ENCODE data around the gene MCUB. TPM values are rescaled to one million over a fixed set of nuclear protein-coding genes. Genes with fewer than 3 reads are reported as not detected.

The MCUB gene
- total and polyA plus RNA-seq, 2 of the 13 experiments (the other 11 are each of a cell fraction or from before 2014, with no cell fraction given) = 0.95 to 2.2 TPM

- Histone ChIP-seq H2AFZ (ENCODE audit: low read length) (no peak within 1 kb of the TSS), H3K4me3 (replicated peaks in 1 of 3; ENCODE audit: insufficient read depth in 1 of 3, low read depth in 2 of 3, low read length in 3 of 3) (peak within 1 kb of the TSS; percentile 69 to 76 (median 69)), H3K27ac (ENCODE audit: extremely low read length, insufficient read depth, low read length) (peak within 1 kb of the TSS; percentile 68), H4K20me1 (ENCODE audit: insufficient read depth, low read length) (no peaks in the 10 kb centered on the region), H3K79me2 (ENCODE audit: insufficient read depth, low read length) (peaks cover 6% of the 10 kb centered on the region), H3K9ac (ENCODE audit: insufficient read depth, low read depth, low read length) (peak within 1 kb of the TSS; percentile 72), H3K9me3 (ENCODE audit: low read length) (no peaks in the 10 kb centered on the region), H3K36me3 (replicated peaks in 1 of 2; ENCODE audit: control insufficient read depth in 1 of 2, insufficient read depth in 2 of 2, low read length in 2 of 2) (no peaks in the 10 kb centered on the region), H3K4me2 (ENCODE audit: low read depth, low read length) (peak within 1 kb of the TSS; percentile 74), H3K27me3 (ENCODE audit: control insufficient read depth in 1 of 2, insufficient read depth in 2 of 2, low read length in 2 of 2) (no peaks in the 10 kb centered on the region), H3K4me1 (ENCODE audit: insufficient read depth, low read length) (peaks cover 37% of the 10 kb centered on the region)
- no CpG with 5 or more reads among the region's 72 CpGs for WGBS (ENCODE audit: low lambda C conversion rate)
- ChIA-PET CTCF (ENCODE audit: low intra/inter-chr PET ratio, low total read pairs) (interaction anchor here (0.6 kb wide), 1 partner anchor 124 kb away, joined by 3 read pairs; no protein-coding TSS in a partner anchor), POLR2A (no interaction called here)
- DNase-seq (ENCODE audit: low spot score) (peak; percentile 36), FAIRE-seq (no peak), ATAC-seq (peak; percentile 83)
- in situ Hi-C loops (cut with HindIII; ENCODE audit: extremely low pct_ligation_motif_present, low pct_unique_long_range_greater_than_20kb) (no loop called here), intact Hi-C loops (cut with micrococcal nuclease; ENCODE audit: unreplicated experiment) (loop anchor here (1.0 to 5.0 kb wide), 3 partner anchors 101 to 274 kb away; partner anchors contain the start of gene GAR1)
- no TSS peak for BruUV-seq (replicated peaks)
- TF ChIP-seq HCFC1 (IDR thresholded peaks at IDR 0.05; ENCODE audit: low read depth, low read length) (no peak), ARNT (IDR thresholded peaks at IDR 0.05) (no peak), KLF12 (CRISPR knock-in tag; IDR thresholded peaks at IDR 0.05; ENCODE audit: borderline replicate concordance) (no peak), NONO (IDR thresholded peaks at IDR 0.05) (no peak), NONO (CRISPR knock-in tag; conservative IDR thresholded peaks at IDR 0.05) (peak; percentile 15; the same call in 1 of the 2 replicates), REST (IDR thresholded peaks at IDR 0.05; ENCODE audit: borderline replicate concordance in 1 of 2, low read depth in 1 of 2, low read length in 2 of 2) (no peak), THAP9 (CRISPR knock-in tag; IDR thresholded peaks at IDR 0.05; ENCODE audit: borderline replicate concordance) (no peak), HDAC2 (CRISPR knock-in tag; IDR thresholded peaks at IDR 0.05) (peak; percentile 34; the same call in 1 of the 2 replicates), ZNF543 (CRISPR knock-in tag; IDR thresholded peaks at IDR 0.05) (0 out of 2 replicates have a peak, but pooled peaks have one; percentile 23), HIVEP1 (CRISPR knock-in tag; IDR thresholded peaks at IDR 0.05) (no peak), KDM2A (CRISPR knock-in tag; IDR thresholded peaks at IDR 0.05; ENCODE audit: borderline replicate concordance, low read depth) (peak; percentile 93), CTCF (CRISPR knock-in tag; IDR thresholded peaks at IDR 0.05) (peak; percentile 49), MXD3 (CRISPR knock-in tag; IDR thresholded peaks at IDR 0.05) (no peak), XRCC5 (optimal IDR thresholded peaks at IDR 0.05; ENCODE audit: low read length) (no peak), ZNF326 (CRISPR knock-in tag; IDR thresholded peaks at IDR 0.05; ENCODE audit: borderline replicate concordance) (no peak)
Measured at GRCh38 chr4:109702950-109703663, 143.1 kb downstream of the MCUB start, which contains the start of gene CASP6. TSS of gene CASP6 (minus strand) at chr4:109703445. CDS start at chr4:109703395, 50 bp downstream.
